GM19395 (cell line): ENCODE data around the gene GATM.
"Not testable (repeated sequence)": the region's sequence is repeated elsewhere in the genome, so short reads cannot be mapped to it uniquely, and the experiment has no call there.

ENCODE experiments used
- ATAC-seq: cut with Tn5 transposase; IDR thresholded peaks from one replicate; pipeline ENCODE4 v1.9.1; 2021; ENCODE audit warnings: mild to moderate bottlenecking, moderate library complexity; ENCODE audit not compliant: unreplicated experiment

Gene GATM

DNA sequence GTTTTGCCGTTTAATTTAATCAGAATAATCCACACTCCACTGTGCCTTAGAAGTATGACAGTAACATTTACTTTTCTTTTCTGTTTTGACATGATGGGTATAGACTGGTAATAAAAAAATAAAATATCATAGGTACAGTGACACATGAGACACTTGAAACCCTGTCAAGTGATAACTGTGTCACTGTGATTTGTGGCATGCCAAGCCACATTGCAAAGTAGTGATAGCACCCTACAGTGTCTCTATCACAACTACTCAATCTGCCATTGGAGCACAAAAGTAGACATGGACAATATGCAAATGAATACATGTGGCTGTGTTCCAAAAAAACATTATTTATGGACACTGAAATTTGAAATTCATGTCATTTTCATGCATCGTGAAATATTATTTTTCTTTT, 22.5 kb downstream of the GATM start:
- no peak for ATAC-seq

GRCh38 chr15:45354711-45355110, 23.6 kb downstream of the GATM start:
- no peak for ATAC-seq

GRCh38 chr15:45351227-45351626, 27.1 kb downstream of the GATM start:
- no peak for ATAC-seq

DNA sequence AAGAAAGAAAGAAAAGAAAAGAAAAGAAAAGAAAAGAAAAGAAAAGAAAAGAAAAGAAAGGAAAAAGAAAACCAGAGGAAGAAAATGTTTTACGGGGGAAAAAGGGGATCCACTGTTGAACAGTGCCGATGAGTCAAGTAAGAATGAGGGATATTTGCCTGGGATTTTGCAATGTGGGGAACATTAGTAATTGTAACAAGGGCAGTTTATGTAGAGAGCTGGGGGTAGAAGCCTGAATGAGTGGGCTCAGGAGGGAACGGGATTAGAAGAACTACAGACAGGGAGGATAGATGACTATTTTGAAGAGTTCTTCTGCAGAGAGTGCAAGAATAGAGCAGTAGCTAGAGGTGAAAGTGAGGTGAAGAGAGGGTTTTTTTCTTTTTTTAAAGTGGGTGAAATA, 28.7 kb downstream of the GATM start:
- no peak for ATAC-seq

DNA sequence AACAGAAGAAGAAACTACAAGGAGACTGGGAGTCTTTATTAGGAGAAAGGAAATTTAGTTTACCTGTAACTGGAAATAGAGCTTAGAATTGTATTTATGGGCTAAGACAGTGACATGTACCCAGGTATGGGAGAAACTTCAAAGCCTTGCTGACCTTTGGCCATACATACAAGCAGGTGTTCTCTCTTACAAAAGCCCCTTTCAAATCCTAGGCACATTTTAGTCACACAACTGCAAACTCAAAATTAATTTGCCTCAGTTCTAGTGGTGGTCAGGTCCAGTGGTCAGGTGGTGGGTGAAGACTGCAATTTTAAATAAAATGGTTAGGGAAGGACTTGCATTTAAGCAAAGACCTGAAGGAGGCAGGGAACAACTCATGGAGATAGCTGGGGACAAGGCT, 30.4 kb downstream of the GATM start:
- ATAC-seq, result no peak

GRCh38 chr15:45347033-45347432, 31.3 kb downstream of the GATM start:
- ATAC-seq, result no peak

DNA sequence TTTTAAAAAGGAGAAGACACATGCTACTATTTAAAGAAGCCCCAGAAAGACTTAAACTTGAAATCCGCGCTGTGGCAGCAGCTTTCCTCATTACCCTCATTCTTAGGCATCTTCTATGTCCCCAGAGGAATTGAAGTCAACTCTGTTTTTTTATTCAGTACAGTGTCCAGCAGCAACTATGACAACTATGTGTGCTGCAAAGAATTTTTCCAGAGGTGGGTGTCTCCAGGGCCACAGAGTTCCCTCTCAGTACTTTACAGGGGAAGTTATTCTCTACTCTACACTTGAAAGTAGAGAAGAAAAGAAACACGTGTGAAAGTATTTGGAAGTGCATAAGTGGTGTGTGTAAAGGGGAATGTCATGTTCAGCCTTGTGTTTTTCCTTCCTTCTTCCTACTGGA, 32.0 kb downstream of the GATM start:
- no peak for ATAC-seq

- ATAC-seq, result no peak
These were observed 35.0 kb downstream of the GATM start for GRCh38 chr15:45343258-45343860.

DNA sequence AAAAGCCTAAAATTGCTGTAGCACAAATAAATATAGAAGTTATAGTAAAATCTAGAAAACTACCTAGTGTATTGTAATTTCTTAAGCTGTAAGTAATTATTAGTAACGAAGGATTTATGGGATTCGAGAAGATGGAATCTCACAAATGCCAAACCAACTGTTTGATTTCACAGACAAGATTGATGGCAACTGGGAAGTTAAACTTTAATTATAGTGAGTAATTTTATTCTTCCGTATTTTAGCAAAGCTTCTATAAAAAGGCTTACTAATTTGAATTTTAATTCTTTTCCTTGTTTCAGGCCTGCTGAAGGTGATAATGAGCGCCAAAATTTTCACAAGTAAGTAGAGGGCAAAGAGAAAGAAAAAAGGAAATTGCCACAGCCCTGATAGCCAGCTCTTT, 36.6 kb downstream of the GATM start:
- no peak for ATAC-seq

GRCh38 chr15:45340429-45340828, 37.9 kb downstream of the GATM start:
- ATAC-seq, result no peak

DNA sequence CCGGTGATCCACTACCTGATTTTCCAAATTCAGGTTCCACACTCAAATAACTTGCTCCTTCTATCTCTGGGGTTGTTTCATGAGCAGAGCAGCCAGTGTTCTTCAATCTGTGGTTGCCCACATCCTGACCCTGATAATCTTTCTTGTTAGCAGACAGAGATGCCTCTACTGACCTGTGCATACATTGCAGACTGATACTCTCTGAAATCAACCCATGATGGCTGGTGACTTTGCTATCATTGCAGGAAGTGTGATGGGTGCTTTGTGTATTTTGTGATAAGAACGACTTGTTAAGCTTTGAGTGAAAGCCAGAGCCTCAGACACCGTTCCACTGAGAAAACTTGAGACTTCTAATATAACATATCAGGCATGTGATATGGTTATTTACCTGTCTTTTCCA, 39.9 kb downstream of the GATM start:
- no peak for ATAC-seq

DNA sequence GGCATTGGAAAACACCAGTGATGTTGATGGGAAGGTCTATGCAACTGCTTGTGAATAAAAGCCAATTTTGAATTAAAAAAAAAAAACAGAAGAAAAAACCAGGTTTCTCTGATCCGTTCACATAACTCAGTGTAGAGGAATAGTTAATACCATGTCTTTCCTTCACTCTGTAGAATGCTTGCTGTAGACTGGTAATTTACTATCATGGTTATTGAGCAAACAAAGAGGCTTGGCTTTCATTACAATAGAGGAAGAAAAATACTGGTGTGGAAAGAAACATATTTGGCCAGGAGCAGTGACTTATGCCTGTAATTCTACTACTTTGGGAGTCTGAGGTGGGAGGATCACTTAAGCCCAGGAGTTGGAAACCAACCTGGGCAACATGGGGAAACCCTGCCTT, 41.1 kb downstream of the GATM start:
- no peak for ATAC-seq

GRCh38 chr15:45333550-45333949, 44.8 kb downstream of the GATM start:
- no peak for ATAC-seq

- ATAC-seq, result no peak
These were observed 45.6 kb downstream of the GATM start for GRCh38 chr15:45332694-45333093.

- no peak for ATAC-seq
These were observed 46.4 kb downstream of the GATM start for GRCh38 chr15:45331972-45332371.

DNA sequence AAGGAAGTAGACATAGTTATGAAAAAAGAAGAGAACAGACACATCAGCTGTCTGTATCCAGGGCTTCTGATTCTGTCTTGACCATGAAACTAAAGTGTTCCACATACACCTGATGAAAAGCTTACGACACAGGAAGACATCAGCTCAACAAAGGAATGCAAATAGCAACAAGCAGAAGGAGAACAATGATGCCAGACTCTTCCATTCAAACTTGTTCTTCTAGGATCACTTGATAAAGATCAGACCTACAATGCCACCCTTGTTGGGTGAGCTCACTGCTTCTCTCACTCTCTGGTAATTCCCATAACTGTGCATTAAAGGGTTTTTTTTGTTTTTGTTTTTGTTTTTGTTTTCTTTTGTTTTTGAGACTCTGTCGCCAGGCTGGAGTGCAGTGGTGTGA, 49.7 kb downstream of the GATM start:
- no peak for ATAC-seq

GRCh38 chr15:45326741-45327140, 51.6 kb downstream of the GATM start:
- no peak for ATAC-seq

DNA sequence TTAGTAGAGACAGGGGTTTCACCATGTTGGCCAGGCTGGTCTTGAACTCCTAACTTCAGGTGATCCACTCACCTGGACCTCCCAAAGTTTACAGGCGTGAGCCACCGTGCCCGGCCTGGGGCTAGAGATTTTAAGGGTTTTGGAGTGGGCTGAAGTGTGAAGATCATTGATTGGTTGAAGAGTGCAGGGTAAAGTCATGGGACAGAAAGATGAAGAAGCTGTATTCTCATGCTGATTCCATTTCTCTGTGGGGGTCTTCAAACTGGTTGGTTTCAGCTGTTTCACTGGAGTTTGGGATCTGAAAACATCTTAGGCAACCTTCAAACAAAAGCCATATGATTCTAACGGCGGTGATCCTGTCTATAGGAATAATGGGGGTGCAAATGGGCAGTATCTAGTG, 52.1 kb downstream of the GATM start:
- ATAC-seq, result no peak

DNA sequence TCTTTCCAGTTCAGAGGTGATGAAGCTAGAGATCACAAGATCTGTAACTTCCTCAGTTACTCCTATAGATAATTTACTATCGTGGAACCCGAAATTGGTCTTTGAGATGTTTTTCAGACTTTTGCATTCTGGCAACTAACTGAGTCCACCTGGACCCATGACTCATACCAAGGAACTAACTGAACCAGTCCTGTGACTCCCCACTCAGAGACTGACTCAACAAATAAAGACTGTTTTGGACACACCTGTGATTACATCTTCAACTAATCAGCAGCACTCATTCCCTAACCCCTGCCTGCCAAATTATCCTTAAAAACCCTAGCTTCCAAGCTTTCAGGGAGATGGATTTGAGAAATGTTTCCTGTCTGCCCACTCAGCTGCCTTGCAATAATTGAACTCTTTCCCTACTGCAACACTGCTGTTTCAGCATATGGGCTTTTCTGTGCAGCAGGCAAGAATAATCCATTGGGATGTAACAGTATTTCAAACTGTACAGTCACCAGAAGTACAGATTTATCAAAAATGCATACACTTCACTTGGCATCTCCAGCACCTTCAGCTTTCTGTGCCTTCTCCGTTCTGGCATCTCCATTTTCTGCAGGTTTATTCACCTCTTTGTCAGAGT, 57.7 kb downstream of the GATM start:
- ATAC-seq, result no peak

DNA sequence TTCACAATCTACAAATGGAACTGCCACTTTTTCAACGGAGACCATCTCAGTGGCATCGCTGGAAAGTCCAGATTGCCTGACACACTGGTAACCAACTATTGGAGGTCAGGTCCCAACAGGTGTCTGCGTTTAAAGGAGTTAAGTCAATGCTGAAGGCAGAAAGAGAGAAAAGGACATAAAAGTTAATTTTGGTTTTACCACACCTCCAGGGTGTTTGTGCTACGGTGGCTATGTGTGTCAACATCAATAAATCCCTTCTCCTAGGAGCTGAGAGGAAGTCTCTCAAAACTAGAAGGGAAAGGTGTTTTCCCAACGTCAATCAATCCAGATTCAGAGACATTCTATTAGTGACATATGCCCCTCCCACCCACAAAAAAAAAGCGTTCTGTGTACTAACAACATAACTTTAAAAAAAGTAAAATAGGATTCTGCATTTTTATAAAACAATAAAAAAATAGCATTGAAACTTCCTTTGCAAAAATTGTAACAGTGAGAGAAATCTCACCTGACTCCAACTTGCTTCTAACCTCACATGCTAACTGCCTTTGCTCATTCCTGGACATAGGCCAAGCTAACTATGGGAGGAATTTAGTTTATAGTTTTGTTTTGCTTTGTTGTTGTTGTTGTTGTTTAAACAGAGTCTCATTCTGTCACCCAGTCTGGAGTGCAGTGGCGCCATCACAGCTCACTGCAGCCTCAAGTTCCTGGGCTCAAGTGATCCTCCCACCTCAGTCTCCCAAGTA, 58.7 kb downstream of the GATM start:
- no peak for ATAC-seq

DNA sequence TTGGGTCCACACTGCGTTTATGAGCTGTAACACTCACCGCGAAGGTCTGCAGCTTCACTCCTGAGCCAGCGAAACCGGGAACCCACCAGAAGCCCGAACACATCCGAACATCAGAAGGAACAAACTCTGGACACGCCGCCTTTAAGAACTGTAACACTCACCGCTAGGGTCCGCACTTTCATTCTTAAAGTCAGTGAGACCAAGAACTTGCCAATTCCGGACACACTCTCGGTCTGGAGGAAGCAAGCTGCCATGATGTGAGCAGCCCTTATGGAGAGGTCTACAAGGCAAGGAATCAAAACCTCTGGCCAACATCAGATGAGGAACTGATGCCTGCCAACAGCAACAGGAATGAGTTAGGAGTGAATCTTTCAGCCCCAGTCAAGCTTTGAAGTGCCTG, 63.4 kb downstream of the GATM start:
- no peak for ATAC-seq

DNA sequence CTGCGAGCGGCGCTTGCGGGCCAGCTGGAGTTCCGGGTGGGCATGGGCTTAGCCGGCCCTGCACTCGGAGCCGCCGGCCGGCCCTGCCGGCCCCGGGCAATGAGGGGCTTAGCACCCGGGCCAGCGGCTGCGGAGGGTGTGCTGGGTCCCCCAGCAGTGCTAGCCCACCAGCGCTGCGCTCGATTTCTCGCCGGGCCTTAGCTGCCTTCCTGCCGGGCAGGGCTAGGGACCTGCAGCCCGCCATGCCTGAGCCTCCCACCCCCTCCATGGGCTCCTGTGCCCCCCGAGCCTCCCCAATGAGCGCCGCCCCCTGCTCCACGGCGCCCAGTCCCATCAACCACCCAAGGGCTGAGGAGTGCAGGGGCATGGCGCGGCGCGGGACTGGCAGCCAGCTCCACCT, 64.2 kb downstream of the GATM start:
- ATAC-seq, result not testable (repeated sequence)
